Right cardiac atrium (tissue), 5 donors: ENCODE data around the gene CD44. TPM values are rescaled to one million over a fixed set of nuclear protein-coding genes. Genes with fewer than 3 reads are reported as not detected.

Source experiments
- ATAC-seq, 2 donors: fragments of 200-7000 bp; cut with Tn5 transposase; one replicate each; pipeline versions ENCODE4 v1.8.0 to v1.9.1; 2020; ENCODE audit warnings: moderate library complexity in 2 of 2, mild to moderate bottlenecking in 1 of 2
- DNase-seq, 3 donors: peaks; one replicate each; pipeline ENCODE4 v3.0.0-alpha.2; 2020
- H3K27ac ChIP-seq: one replicate; pipeline ENCODE4 v1.5.1; 2013; ENCODE audit warnings: mild to moderate bottlenecking, low read length, control low read depth, moderate library complexity
- H3K27me3 ChIP-seq: one replicate; pipeline ENCODE4 v1.6.1; 2013; ENCODE audit not compliant: control insufficient read depth, insufficient read depth
- H3K4me1 ChIP-seq: one replicate; pipeline ENCODE4 v1.6.1; 2013; ENCODE audit warnings: low read length; ENCODE audit not compliant: control insufficient read depth, insufficient read depth
- H3K4me3 ChIP-seq: one replicate; pipeline ENCODE4 v1.5.1; 2013; ENCODE audit warnings: low read length, control low read depth
- H3K9me3 ChIP-seq: one replicate; pipeline ENCODE4 v1.6.1; 2013; ENCODE audit warnings: low read length; ENCODE audit not compliant: control insufficient read depth
- WGBS: extraction: QIAGEN DNeasy Blood & Tissue Kit; methylation state at CpG from one replicate; pipeline ENCODE4 v1.1.7; 2013; 5-methylcytosine and 5-hydroxymethylcytosine counted together
- intact Hi-C, 4 donors: fragments of 100-400 bp; cut with DNase I; formaldehyde crosslinking; loops; one replicate each; pipeline versions ENCODE4 v1.11.0 to v1.14.0; 2022 to 2023
- polyA plus RNA-seq: library from polyadenylated mRNA; stranded (reverse); fragments of 200-250 nt; gene quantifications from one replicate; pipeline ENCODE4 v1.2.3, GENCODE V29; 2013
- total RNA-seq, 4 donors: library from RNA; stranded (reverse); fragmentation: NEBNext Ultra II Directional; extraction: Animal tissue kit (Norgen Biotek cat#: 25700); gene quantifications; one replicate each; pipeline ENCODE4 v1.2.1, GENCODE V29; 2021
- donor health status: healthy with polysubstance abuse.
- donor health status: DM: no; HTN: yes; CAD: no.
- donor health status: DM: no; HTN: no; CAD: no.
- donor health status: DM: no; HTN: yes; CAD: no; lungs with severe emphysema.
- donor health status: DM: yes; HTN: yes; CAD: no.

The CD44 gene
- total and polyA plus RNA-seq, 5 donors, result 7.5 to 50.7 (median 36.9) TPM

DNA sequence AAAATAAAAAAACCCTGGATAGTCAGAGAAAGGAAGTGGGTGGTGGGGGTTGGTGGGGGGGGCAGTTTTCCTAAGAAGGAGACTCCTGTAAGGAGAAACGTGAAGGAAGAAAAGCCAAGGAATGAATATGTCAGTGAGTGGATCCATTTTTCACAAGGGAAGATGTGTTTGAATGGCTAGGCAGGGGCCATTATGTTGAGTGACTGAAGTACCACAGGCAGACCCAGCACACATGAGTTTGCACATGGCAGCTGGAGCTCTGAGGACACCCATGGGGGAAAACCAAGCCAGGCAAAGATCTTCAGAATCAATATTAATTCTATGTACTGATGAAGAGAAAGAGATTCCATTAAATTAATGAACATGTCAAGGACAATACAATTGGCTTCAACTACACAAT is 67.6 kb downstream of the CD44 start:
- intact Hi-C loops, result no loop called here
- whole genome bisulfite sequencing, result 94% methylated on average over 1 of the region's 1 CpG
- H3K4me3 ChIP-seq, result no peak overlapping the region
- no peak for DNase-seq
- H3K27me3 ChIP-seq, result no peaks in the 10 kb centered on the region
- ATAC-seq, result no peak
- no peaks in the 10 kb centered on the region for H3K9me3 ChIP-seq
- H3K27ac ChIP-seq, result no peak overlapping the region
- no peaks in the 10 kb centered on the region for H3K4me1 ChIP-seq

DNA sequence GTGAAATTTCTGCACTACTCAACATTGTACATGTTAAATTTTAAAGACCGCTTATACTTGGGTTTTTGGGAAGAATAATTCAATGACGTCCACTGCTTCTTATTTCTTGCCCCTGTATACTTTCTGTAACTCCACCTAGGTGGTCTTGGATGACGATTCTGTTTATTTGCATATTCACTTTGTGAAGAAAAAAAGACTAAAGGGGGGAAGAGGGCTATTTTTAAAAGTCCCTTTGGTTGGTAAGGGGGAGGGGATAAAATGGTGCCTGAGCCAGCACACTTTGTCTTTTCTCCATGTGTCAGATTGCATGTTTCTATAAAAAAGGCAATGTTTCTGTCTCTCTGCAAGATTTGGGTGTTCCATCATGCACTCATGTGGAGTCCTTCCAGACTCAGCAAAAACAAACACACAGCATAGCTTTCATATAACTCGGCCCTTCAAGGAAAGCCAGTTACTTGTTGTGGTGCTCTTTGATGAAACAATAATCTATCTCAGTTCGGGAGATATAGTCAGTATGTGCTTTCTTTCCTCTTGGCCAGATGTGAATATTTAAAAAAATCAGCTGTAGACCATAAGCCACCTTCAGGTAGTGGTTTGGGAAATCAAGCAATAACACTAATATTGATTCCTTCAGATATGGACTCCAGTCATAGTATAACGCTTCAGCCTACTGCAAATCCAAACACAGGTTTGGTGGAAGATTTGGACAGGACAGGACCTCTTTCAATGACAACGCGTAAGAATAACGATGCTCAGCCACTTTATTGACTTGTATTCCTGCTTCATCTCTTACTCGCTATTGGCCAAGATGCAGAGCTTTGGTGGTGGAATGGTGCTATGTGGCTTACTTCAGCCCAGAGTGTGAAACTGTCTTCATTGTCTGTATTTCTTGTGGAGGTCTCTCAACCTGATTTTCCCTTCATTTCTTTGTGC is 68.8 kb downstream of the CD44 start:
- WGBS, result 90% methylated on average over 10 of the region's 10 CpGs

DNA sequence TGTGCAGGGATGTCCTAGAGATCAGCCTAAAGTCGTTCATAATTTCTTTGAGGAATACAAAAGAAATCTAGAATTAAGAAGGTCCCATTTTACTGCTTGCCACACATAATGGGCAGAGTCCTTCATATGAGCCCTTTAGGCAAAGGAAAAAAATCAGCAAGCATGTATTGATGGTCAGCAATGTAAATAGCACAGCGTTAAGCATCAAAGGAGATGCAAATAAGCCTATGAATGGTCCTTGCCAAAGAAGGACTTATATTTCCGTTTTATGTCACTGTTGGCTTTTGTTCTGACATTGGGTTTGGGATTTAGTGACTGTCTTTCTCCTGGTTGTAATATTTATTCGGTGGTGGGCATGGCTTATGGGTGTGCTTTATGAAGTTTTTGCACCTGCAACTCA is 69.8 kb downstream of the CD44 start:
- no peaks in the 10 kb centered on the region for H3K9me3 ChIP-seq
- no peak overlapping the region for H3K27ac ChIP-seq
- H3K4me1 ChIP-seq, result no peaks in the 10 kb centered on the region
- H3K27me3 ChIP-seq, result no peaks in the 10 kb centered on the region
- DNase-seq (no peak), ATAC-seq (no peak)
- H3K4me3 ChIP-seq, result no peak overlapping the region
- intact Hi-C loops, result no loop called here
- WGBS, result 75% methylated on average over 4 of the region's 4 CpGs

More for the DNA sequence above, 68.8 kb downstream of the CD44 start:
- Histone ChIP-seq H3K27ac (no peak overlapping the region), H3K27me3 (no peaks in the 10 kb centered on the region), H3K9me3 (no peaks in the 10 kb centered on the region), H3K4me3 (no peak overlapping the region), H3K4me1 (no peaks in the 10 kb centered on the region)
- intact Hi-C loops, result no loop called here
- DNase-seq, result no peak
- ATAC-seq, result no peak

DNA sequence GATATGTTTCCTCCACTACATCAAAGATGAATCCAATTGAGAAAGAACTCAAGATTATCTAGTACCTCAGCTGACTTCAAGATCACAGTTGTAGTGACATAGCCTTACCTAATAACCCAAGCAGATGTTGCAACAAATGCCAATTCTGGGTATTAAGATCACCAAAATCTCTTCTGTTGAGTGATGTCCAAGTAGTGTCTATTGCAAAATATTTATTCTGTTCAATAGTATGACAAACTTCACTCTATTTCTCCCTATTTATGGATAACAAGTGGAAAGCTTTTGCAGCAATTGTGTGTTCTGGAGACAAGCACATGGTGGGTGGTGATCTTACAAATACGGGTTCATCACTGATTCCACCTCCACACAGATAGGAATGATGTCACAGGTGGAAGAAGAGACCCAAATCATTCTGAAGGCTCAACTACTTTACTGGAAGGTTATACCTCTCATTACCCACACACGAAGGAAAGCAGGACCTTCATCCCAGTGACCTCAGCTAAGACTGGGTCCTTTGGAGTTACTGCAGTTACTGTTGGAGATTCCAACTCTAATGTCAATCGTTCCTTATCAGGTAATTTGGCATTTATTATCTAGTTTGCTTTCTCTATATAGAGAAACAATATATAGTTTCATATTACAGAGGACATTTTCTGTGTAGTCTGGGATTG is 72.0 kb downstream of the CD44 start:
- Histone ChIP-seq H3K4me3 (no peak overlapping the region), H3K27ac (no peak overlapping the region), H3K9me3 (no peaks in the 10 kb centered on the region), H3K27me3 (no peaks in the 10 kb centered on the region), H3K4me1 (no peaks in the 10 kb centered on the region)
- WGBS, result 81% methylated on average over 3 of the region's 3 CpGs
- DNase-seq (no peak), ATAC-seq (no peak)
- intact Hi-C loops, result loop anchor here in 1 of 4 donors (10.0 kb wide), 1 partner anchor 154 kb away; no protein-coding TSS in a partner anchor

DNA sequence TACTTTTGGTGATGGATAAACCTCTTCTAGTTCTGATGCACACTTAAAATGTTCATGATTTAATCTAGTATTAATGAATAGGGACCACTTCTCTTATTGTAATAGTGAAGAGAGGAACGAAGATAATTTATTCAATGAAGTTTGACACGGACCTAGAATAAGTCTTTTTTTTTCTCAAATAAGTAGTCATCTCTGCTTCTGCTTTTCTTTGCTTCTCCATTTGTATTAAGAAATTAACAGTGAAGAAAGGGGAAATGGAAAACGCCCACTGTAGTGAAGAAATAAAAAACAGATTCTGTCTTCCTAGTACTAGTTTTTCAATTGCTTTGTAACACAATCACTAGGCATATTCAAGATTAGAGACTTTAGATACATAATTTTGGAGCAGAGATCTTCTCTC is 73.0 kb downstream of the CD44 start:
- no peaks in the 10 kb centered on the region for H3K9me3 ChIP-seq
- DNase-seq (no peak), ATAC-seq (peak in 1 of 2 donors; percentile 26)
- no peaks in the 10 kb centered on the region for H3K27me3 ChIP-seq
- intact Hi-C loops, result loop anchor here in 1 of 4 donors (10.0 kb wide), 1 partner anchor 153 kb away; no protein-coding TSS in a partner anchor
- no peak overlapping the region for H3K27ac ChIP-seq
- no peak overlapping the region for H3K4me3 ChIP-seq
- 83% methylated on average over 3 of the region's 3 CpGs for WGBS
- no peaks in the 10 kb centered on the region for H3K4me1 ChIP-seq

DNA sequence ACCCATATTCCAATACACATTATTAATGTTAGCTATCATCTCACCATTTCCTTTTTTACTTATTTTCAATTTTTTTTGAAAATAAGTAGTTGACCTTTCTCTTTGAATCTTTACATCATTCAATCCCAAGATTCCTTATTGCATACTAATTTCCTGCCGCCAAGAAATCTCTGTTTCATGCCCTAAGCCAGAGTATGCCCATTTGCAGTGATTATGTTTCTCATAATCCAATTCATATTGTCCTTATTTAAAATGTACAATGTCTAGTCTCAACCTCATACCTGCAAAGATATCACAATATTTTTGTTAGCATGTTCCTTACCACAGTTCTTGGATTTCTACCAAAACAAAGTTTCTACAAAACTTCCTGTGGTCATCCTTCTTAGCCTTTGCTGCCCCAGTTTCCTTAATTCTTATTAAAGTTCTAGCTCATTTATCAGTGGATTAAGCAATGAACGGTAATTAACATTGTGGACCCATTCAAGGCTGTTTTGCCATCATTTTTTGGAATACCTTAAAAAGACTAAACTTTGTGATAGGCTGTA is 75.3 kb downstream of the CD44 start:
- Histone ChIP-seq H3K9me3 (no peaks in the 10 kb centered on the region), H3K4me1 (no peaks in the 10 kb centered on the region), H3K27me3 (no peaks in the 10 kb centered on the region), H3K4me3 (no peak overlapping the region), H3K27ac (no peak overlapping the region)
- WGBS, result 83% methylated on average over 2 of the region's 2 CpGs
- no peak for ATAC-seq
- intact Hi-C loops, result loop anchor here in 1 of 4 donors (10.0 kb wide), 1 partner anchor 151 kb away; no protein-coding TSS in a partner anchor
- no peak for DNase-seq

DNA sequence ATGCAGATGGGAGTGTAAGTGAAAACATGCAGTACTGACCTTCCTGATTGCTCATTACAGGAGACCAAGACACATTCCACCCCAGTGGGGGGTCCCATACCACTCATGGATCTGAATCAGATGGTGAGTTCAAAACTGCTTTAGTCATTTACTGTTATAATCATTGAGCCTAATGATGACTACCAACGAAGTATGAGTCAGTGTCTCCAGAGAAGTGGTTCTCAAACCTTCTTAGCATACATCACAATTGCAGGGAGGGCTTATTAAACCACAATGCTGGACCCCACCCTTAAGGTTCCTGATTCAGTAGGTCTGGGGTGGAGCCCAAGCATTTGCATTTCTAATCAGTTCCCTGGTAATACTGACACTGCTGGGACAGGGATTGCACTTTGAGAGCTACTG is 75.8 kb downstream of the CD44 start:
- Histone ChIP-seq H3K4me3 (no peak overlapping the region), H3K4me1 (no peaks in the 10 kb centered on the region), H3K27ac (no peak overlapping the region), H3K9me3 (no peaks in the 10 kb centered on the region), H3K27me3 (no peaks in the 10 kb centered on the region)
- intact Hi-C loops, result loop anchor here in 1 of 4 donors (10.0 kb wide), 1 partner anchor 150 kb away; no protein-coding TSS in a partner anchor
- 61% methylated on average over 1 of the region's 1 CpG for WGBS
- ATAC-seq (peak in 1 of 2 donors; percentile 62), DNase-seq (no peak)

DNA sequence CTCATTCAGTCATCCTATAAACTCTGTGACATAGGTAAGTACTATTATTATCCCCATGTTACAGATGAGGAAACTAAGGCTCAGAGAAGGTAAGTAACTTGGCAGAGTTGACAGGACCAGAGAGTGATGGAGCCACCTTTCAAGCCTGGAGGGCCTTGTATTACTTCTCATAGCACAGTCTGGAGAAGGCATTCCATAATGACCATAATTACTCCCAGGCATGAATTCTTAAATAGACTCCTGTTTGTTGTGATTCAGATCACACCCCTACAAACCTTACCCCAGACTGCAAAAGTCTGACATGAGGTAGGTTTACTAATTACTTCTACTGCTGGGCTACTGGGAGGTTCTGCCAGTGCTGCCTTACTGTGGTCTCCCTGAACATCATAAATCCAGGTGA is 77.0 kb downstream of the CD44 start:
- ATAC-seq (no peak), DNase-seq (no peak)
- H3K27me3 ChIP-seq, result no peaks in the 10 kb centered on the region
- H3K4me3 ChIP-seq, result no peak overlapping the region
- H3K9me3 ChIP-seq, result no peaks in the 10 kb centered on the region
- intact Hi-C loops, result loop anchor here in 1 of 4 donors (10.0 kb wide), 1 partner anchor 149 kb away; no protein-coding TSS in a partner anchor
- no peak overlapping the region for H3K27ac ChIP-seq
- no peaks in the 10 kb centered on the region for H3K4me1 ChIP-seq

DNA sequence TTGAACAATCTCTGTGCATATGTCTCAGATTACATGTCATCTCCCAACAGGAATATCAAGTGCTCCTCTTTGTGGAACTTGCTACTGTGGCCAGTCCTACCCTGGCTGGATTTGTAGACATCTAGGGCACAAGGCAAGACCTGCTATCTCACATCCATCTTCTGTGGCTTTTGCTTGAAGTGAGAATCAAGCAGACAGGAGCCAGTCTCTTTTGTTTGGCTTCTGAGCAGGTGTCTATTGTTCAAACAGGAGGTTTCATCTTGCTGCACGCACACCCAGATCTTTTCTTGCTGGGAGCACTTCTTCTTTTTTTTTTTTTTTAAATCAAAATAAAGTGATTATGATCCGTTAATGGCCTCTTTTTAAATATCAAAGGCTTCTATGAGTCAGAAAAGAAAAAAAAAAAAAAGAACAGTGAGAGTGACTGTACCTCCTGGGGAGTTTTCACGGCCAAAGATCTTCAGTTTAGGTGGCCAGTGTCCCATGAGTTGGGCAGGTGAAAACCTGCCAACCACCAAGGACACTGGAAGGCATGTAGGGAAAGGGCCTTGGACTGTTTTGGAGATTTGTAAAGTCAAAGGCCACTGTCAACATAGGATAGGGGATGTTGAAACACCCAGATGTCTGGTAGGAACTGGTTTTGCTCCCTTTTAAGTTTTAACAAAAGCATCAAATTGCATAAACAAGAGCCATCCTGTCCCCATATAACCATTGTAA is 78.1 kb downstream of the CD44 start:
- no peak for ATAC-seq
- intact Hi-C loops, result loop anchor here in 1 of 4 donors (10.0 kb wide), 1 partner anchor 148 kb away; no protein-coding TSS in a partner anchor
- DNase-seq, result no peak
- H3K27ac ChIP-seq, result no peak overlapping the region
- WGBS, result 81% methylated on average over 3 of the region's 3 CpGs
- H3K9me3 ChIP-seq, result no peaks in the 10 kb centered on the region
- no peaks in the 10 kb centered on the region for H3K27me3 ChIP-seq
- no peaks in the 10 kb centered on the region for H3K4me1 ChIP-seq
- no peak overlapping the region for H3K4me3 ChIP-seq

DNA sequence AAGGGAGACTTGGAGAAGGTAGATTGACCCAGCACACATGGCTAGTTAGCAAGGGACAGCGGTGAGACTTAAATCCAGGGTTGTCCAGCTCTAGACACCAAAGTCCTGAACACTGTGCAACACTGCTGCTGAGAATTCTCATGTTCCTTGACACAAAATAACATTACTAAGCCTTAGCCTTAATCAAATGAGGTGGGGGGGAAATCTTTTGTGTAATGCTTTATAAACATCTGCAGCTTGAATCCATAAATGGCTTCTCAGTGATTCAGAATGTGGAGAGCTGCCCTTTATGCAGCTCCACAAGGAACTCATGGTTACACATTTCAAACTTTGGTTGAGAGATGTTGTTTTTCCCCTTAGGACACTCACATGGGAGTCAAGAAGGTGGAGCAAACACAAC is 80.0 kb downstream of the CD44 start:
- DNase-seq, result no peak
- WGBS, result 100% methylated on average over 1 of the region's 1 CpG
- no peak for ATAC-seq
- Histone ChIP-seq H3K27ac (no peak overlapping the region), H3K27me3 (no peaks in the 10 kb centered on the region), H3K4me1 (peaks cover 3% of the 10 kb centered on the region), H3K9me3 (no peaks in the 10 kb centered on the region), H3K4me3 (no peak overlapping the region)
- intact Hi-C loops, result loop anchor here in 1 of 4 donors (10.0 kb wide), 1 partner anchor 146 kb away; no protein-coding TSS in a partner anchor
